Calu3 (cell line): ENCODE results near the gene ELF3. TPM values are rescaled to one million over a fixed set of nuclear protein-coding genes. Genes with fewer than 3 reads are reported as not detected.

Experiments
- BruUV-seq: library from RNA; stranded (reverse); fragments of 400-500 nt; replicated peaks from 2 replicates; lab custom pipeline; 2021; lab: Mats Ljungman, UMichigan
- CTCF ChIA-PET: fragments of 300-600 bp; sonication (Branson Sonifier 250); formaldehyde crosslinking; loops from one replicate; lab custom pipeline; 2022; ENCODE audit warnings: antibody characterized with exemption; lab: Charles Lee
- DNase-seq: peaks from one replicate; pipeline ENCODE4 v3.0.0; 2022
- H3K27ac Mint-ChIP-seq: one replicate; pipeline ENCODE4 v1.8.0; 2022; ENCODE audit warnings: mixed read lengths; ENCODE audit not compliant: unreplicated experiment
- H3K27me3 Mint-ChIP-seq: one replicate; pipeline ENCODE4 v1.8.0; 2022; ENCODE audit warnings: mixed read lengths; ENCODE audit not compliant: unreplicated experiment
- H3K36me3 Mint-ChIP-seq: one replicate; pipeline ENCODE4 v1.8.0; 2022; ENCODE audit warnings: mild to moderate bottlenecking, moderate library complexity, mixed read lengths; ENCODE audit not compliant: insufficient read depth, unreplicated experiment
- H3K4me1 Mint-ChIP-seq: one replicate; pipeline ENCODE4 v1.8.0; 2022; ENCODE audit warnings: mild to moderate bottlenecking, low read depth, mixed read lengths; ENCODE audit not compliant: unreplicated experiment
- H3K4me3 Mint-ChIP-seq: one replicate; pipeline ENCODE4 v1.8.0; 2022; ENCODE audit warnings: mild to moderate bottlenecking, low read depth, moderate library complexity, mixed read lengths; ENCODE audit not compliant: unreplicated experiment
- H3K9me3 Mint-ChIP-seq: one replicate; pipeline ENCODE4 v1.8.0; 2022; ENCODE audit warnings: low read depth, mixed read lengths; ENCODE audit not compliant: unreplicated experiment
- CTCF ChIP-seq: fragments of 200-600 bp; IDR thresholded peaks from one replicate; pipeline ENCODE4 v1.8.0; 2022; ENCODE audit warnings: antibody characterized with exemption; ENCODE audit not compliant: unreplicated experiment
- intact Hi-C: fragments of 100-400 bp; cut with micrococcal nuclease; formaldehyde crosslinking; loops from one replicate; pipeline ENCODE4 v1.10.0; 2022; ENCODE audit not compliant: unreplicated experiment
- total RNA-seq: library from RNA; stranded (reverse); gene quantifications from 2 replicates; pipeline ENCODE4 v1.2.3, GENCODE V29; 2022

ELF3 gene
- total RNA-seq, 1 experiment from 2014 or later: 830 TPM

- Mint-ChIP-seq H3K9me3 (peaks cover 5% of the 10 kb centered on the region), H3K4me1 (peaks cover 67% of the 10 kb centered on the region), H3K4me3 (no peak overlapping the region), H3K36me3 (peaks cover 12% of the 10 kb centered on the region), H3K27ac (peak overlapping the region; percentile 56), H3K27me3 (no peaks in the 10 kb centered on the region)
- intact Hi-C loops: no loop called here
- no peak for DNase-seq
- TF ChIP-seq CTCF: no peak
- CTCF ChIA-PET: no interaction called here
- no TSS peak for BruUV-seq
Measured at GRCh38 chr1:202036595-202037387, 26.4 kb downstream of the ELF3 start.

GRCh38 chr1:202037706-202038296 is 27.4 kb downstream of the ELF3 start:
- Mint-ChIP-seq H3K36me3 (peaks cover 12% of the 10 kb centered on the region), H3K27me3 (no peaks in the 10 kb centered on the region), H3K4me1 (peaks cover 70% of the 10 kb centered on the region), H3K4me3 (no peak overlapping the region), H3K9me3 (peaks cover 5% of the 10 kb centered on the region), H3K27ac (no peak overlapping the region)
- intact Hi-C loops: no loop called here
- DNase-seq: no peak
- CTCF ChIA-PET: no interaction called here
- BruUV-seq: no TSS peak
- TF ChIP-seq CTCF: no peak

- Mint-ChIP-seq H3K4me1 (peaks cover 73% of the 10 kb centered on the region), H3K27ac (peak overlapping the region; percentile 14), H3K4me3 (no peak overlapping the region), H3K9me3 (peaks cover 2% of the 10 kb centered on the region), H3K27me3 (no peaks in the 10 kb centered on the region), H3K36me3 (peaks cover 21% of the 10 kb centered on the region)
- intact Hi-C loops: no loop called here
- no peak for DNase-seq
- CTCF ChIA-PET: interaction anchor here (0.7 kb wide), 1 partner anchor 14 kb away, joined by 4 read pairs; no protein-coding TSS in a partner anchor
- TF ChIP-seq CTCF: no peak
- no TSS peak for BruUV-seq
Measured at GRCh38 chr1:202038688-202039346, 28.4 kb downstream of the ELF3 start.

GRCh38 chr1:202045705-202046104 is 35.3 kb downstream of the ELF3 start:
- Mint-ChIP-seq H3K4me3 (peak overlapping the region; percentile 57), H3K9me3 (peaks cover 4% of the 10 kb centered on the region), H3K36me3 (peaks cover 30% of the 10 kb centered on the region), H3K4me1 (peaks cover 86% of the 10 kb centered on the region), H3K27me3 (no peaks in the 10 kb centered on the region), H3K27ac (peak overlapping the region; percentile 99)
- CTCF ChIA-PET: interaction anchor here (0.6 to 2.4 kb wide), 13 partner anchors 11 to 55 kb away, joined by 3 to 28 read pairs (median 7); partner anchors contain the start of gene ELF3
- BruUV-seq: no TSS peak
- no peak for DNase-seq
- intact Hi-C loops: loop anchor here (1.0 to 2.0 kb wide), 4 partner anchors 27 to 61 kb away; no protein-coding TSS in a partner anchor
- no peak for TF ChIP-seq CTCF
